ENCODE results near the gene TATDN3. TPM values are rescaled to one million over a fixed set of nuclear protein-coding genes. Genes with fewer than 3 reads are reported as not detected.
"Not testable (repeated sequence)": the region's sequence is repeated elsewhere in the genome, so short reads cannot be mapped to it uniquely, and the experiment has no call there.

Gene TATDN3
- total RNA-seq, 1 donor = 14.1 TPM

DNA sequence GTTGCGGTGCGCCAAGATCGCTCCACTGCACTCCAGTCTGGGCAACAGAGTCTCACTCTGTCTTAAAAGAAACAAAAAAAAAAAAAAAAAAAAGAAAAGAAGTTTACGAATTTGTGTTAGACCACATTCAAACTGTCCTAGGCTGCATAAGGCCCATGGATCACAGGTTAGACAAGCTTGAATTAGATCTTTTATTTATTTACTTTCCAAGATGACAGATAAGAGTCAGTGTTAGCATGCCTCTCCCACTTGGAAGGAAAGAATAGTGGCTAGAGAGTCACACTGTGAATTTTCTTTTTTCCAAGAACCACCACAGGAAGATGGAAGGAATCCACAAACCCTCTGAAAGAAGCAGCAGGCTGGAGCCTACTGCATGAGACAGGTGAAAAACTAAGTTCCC lies 29.5 kb upstream of the TATDN3 start:
- no peak overlapping the region for H3K27ac ChIP-seq (ENCODE audit: low read depth, low read length)
- no peak overlapping the region for H3K4me2 ChIP-seq (ENCODE audit: insufficient read depth, low read length)
- no peaks in the 10 kb centered on the region for H3K36me3 ChIP-seq (ENCODE audit: insufficient read depth, low read length)
- no peaks in the 10 kb centered on the region for H3K9me3 ChIP-seq (ENCODE audit: low read depth, low read length)
- H3K27me3 ChIP-seq (ENCODE audit: insufficient read depth, low read length) = no peaks in the 10 kb centered on the region
- no peaks in the 10 kb centered on the region for H3K4me1 ChIP-seq (ENCODE audit: insufficient read depth, low read length)
- DNase-seq (ENCODE audit: insufficient read length, low spot score, missing footprints) = no peak
- peaks cover 16% of the 10 kb centered on the region for H3K79me2 ChIP-seq (ENCODE audit: insufficient read depth, low read length)
- no peak overlapping the region for H3K4me3 ChIP-seq (ENCODE audit: insufficient read depth, low read length)
- peaks cover 3% of the 10 kb centered on the region for H4K20me1 ChIP-seq (ENCODE audit: insufficient read depth, low read length)
- TF ChIP-seq, protein P1, sequence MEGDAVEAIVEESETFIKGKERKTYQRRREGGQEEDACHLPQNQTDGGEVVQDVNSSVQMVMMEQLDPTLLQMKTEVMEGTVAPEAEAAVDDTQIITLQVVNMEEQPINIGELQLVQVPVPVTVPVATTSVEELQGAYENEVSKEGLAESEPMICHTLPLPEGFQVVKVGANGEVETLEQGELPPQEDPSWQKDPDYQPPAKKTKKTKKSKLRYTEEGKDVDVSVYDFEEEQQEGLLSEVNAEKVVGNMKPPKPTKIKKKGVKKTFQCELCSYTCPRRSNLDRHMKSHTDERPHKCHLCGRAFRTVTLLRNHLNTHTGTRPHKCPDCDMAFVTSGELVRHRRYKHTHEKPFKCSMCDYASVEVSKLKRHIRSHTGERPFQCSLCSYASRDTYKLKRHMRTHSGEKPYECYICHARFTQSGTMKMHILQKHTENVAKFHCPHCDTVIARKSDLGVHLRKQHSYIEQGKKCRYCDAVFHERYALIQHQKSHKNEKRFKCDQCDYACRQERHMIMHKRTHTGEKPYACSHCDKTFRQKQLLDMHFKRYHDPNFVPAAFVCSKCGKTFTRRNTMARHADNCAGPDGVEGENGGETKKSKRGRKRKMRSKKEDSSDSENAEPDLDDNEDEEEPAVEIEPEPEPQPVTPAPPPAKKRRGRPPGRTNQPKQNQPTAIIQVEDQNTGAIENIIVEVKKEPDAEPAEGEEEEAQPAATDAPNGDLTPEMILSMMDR (IDR thresholded peaks at IDR 0.05; ENCODE audit: extremely low read depth, low read depth, low read length) = no peak
- no peak overlapping the region for H2AFZ ChIP-seq (ENCODE audit: low read length)

DNA sequence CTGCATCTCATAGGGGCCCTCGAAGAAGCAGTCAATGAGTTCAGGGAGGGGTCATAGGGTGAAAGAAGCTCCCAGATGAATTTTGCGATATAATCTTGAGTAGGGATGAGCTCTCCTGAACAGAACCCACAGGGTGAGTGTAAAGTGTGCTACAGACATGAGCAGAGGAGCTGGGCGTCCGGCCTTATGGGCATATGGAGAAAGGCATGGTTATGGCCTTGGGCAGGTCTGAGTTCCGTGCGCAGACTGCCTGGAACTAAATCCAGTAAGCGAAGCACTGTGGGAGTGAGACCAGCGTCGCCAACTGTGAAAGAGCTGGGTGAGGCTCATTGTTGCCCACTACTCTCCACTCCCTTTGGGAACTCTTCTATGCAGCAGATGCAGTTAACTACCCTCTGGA lies 28.9 kb upstream of the TATDN3 start:
- H3K36me3 ChIP-seq (ENCODE audit: insufficient read depth, low read length) = no peaks in the 10 kb centered on the region
- no peak overlapping the region for H3K4me3 ChIP-seq (ENCODE audit: insufficient read depth, low read length)
- no peak overlapping the region for H3K4me2 ChIP-seq (ENCODE audit: insufficient read depth, low read length)
- peaks cover 14% of the 10 kb centered on the region for H3K79me2 ChIP-seq (ENCODE audit: insufficient read depth, low read length)
- H2AFZ ChIP-seq (ENCODE audit: low read length) = no peak overlapping the region
- no peaks in the 10 kb centered on the region for H3K27me3 ChIP-seq (ENCODE audit: insufficient read depth, low read length)
- no peaks in the 10 kb centered on the region for H3K4me1 ChIP-seq (ENCODE audit: insufficient read depth, low read length)
- H4K20me1 ChIP-seq (ENCODE audit: insufficient read depth, low read length) = peaks cover 3% of the 10 kb centered on the region
- no peaks in the 10 kb centered on the region for H3K9me3 ChIP-seq (ENCODE audit: low read depth, low read length)
- H3K27ac ChIP-seq (ENCODE audit: low read depth, low read length) = no peak overlapping the region
- TF ChIP-seq, protein P1 (IDR thresholded peaks at IDR 0.05; ENCODE audit: extremely low read depth, low read depth, low read length) = no peak
- no peak for DNase-seq (ENCODE audit: insufficient read length, low spot score, missing footprints)

DNA sequence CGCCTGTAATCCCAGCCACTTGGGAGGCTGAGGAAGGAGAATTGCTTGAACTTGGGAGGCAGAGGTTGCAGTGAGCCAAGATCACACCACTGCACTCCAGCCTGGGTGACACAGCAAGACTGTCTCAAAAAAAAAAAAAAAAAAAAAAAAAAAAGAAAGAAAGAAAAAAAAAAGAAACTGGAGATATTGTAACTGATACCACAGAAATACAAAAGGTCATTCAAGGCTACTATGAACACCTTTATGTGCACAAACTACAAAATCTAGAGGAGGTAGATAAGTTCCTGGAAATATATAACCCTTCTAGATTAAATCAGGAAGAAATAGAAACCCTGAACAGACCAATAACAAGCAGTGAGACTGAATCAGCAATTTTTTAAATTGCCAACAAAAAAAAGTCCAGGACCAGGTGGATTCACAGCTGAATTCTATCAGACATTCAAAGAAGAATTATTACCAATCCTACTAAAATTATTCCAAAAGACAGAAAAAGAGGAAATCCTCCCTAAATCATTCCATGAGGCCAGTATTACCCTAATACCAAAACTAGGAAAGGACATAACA lies 26.9 kb upstream of the TATDN3 start:
- not testable (repeated sequence) for H3K27ac ChIP-seq (ENCODE audit: low read depth, low read length); H3K4me1 ChIP-seq (ENCODE audit: insufficient read depth, low read length); H3K4me2 ChIP-seq (ENCODE audit: insufficient read depth, low read length); H3K9me3 ChIP-seq (ENCODE audit: low read depth, low read length); DNase-seq (ENCODE audit: insufficient read length, low spot score, missing footprints); H3K36me3 ChIP-seq (ENCODE audit: insufficient read depth, low read length); H4K20me1 ChIP-seq (ENCODE audit: insufficient read depth, low read length); H3K27me3 ChIP-seq (ENCODE audit: insufficient read depth, low read length); H2AFZ ChIP-seq (ENCODE audit: low read length); H3K4me3 ChIP-seq (ENCODE audit: insufficient read depth, low read length)
- peaks cover 14% of the 10 kb centered on the region for H3K79me2 ChIP-seq (ENCODE audit: insufficient read depth, low read length)

DNA sequence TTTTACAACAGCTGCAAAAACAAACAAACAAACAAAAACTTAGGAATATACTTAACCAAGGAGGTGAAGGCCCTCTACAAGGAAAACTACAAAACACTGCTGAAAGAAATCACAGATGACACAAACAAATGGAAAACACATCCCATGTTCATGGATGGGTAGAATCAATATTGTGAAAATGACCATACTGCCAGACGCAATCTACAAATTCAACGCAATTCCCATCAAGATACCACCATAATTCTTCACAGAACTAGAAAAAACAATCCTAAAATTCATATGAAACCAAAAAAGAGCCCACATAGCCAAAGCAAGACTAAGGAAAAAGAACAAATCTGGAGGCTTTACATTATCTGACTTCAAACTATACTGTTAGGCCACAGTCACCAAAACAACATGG lies 24.9 kb upstream of the TATDN3 start:
- H3K27ac ChIP-seq (ENCODE audit: low read depth, low read length); H3K36me3 ChIP-seq (ENCODE audit: insufficient read depth, low read length); H3K4me1 ChIP-seq (ENCODE audit: insufficient read depth, low read length); H3K79me2 ChIP-seq (ENCODE audit: insufficient read depth, low read length); H2AFZ ChIP-seq (ENCODE audit: low read length); H3K27me3 ChIP-seq (ENCODE audit: insufficient read depth, low read length); H3K4me2 ChIP-seq (ENCODE audit: insufficient read depth, low read length); H4K20me1 ChIP-seq (ENCODE audit: insufficient read depth, low read length); DNase-seq (ENCODE audit: insufficient read length, low spot score, missing footprints); H3K4me3 ChIP-seq (ENCODE audit: insufficient read depth, low read length); H3K9me3 ChIP-seq (ENCODE audit: low read depth, low read length): not testable (repeated sequence)

DNA sequence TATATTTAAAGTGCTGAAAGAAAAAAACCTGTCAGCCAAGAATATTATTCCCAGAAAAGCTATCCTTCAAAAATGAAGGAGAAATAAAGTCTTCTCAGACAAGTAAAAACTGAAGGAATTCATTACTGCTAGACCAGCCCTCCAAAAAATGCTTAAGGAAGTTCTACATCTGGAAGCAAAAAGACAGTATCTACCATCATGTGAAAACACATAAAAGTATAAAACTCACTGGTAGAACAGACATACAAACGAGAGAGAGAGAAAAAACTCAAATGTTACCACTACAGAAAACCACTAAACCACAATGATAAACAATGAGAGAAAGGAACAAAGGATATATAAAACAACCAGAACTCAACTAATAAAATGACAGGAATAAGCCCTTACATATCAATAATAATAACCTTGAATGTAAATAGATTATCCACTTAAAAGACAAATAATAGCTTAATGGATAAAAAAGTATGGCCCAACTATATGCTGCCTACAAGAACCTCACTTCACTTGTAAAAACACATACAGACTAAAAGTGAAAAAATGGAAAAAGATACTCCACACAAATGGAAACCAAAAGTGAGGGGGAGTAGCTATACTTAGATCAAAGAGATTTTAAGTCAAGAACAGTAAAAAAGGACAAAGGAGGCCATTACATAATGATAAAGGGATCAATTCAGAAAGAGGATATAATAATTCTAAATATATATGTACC lies 22.1 kb upstream of the TATDN3 start:
- H3K36me3 ChIP-seq (ENCODE audit: insufficient read depth, low read length) = no peaks in the 10 kb centered on the region
- no peak overlapping the region for H2AFZ ChIP-seq (ENCODE audit: low read length)
- H4K20me1 ChIP-seq (ENCODE audit: insufficient read depth, low read length) = no peaks in the 10 kb centered on the region
- H3K4me2 ChIP-seq (ENCODE audit: insufficient read depth, low read length) = no peak overlapping the region
- H3K9me3 ChIP-seq (ENCODE audit: low read depth, low read length) = no peaks in the 10 kb centered on the region
- no peak overlapping the region for H3K27ac ChIP-seq (ENCODE audit: low read depth, low read length)
- H3K4me1 ChIP-seq (ENCODE audit: insufficient read depth, low read length) = peaks cover 3% of the 10 kb centered on the region
- H3K79me2 ChIP-seq (ENCODE audit: insufficient read depth, low read length) = peaks cover 5% of the 10 kb centered on the region
- TF ChIP-seq, protein P1 (IDR thresholded peaks at IDR 0.05; ENCODE audit: extremely low read depth, low read depth, low read length) = no peak
- H3K27me3 ChIP-seq (ENCODE audit: insufficient read depth, low read length) = no peaks in the 10 kb centered on the region
- no peak for DNase-seq (ENCODE audit: insufficient read length, low spot score, missing footprints)
- no peak overlapping the region for H3K4me3 ChIP-seq (ENCODE audit: insufficient read depth, low read length)

Data from osteoblast (primary cell).